HUES64 (cell line): ENCODE data around the gene GCM1. TPM values are rescaled to one million over a fixed set of nuclear protein-coding genes. Genes with fewer than 3 reads are reported as not detected.

Experiments
- H3K27ac ChIP-seq: 2 replicates; pipeline ENCODE4 v1.7.0; 2013; ENCODE audit warnings: low read depth, low read length, inconsistent platforms
- H3K27me3 ChIP-seq: 2 replicates; pipeline ENCODE4 v1.6.1; 2013; ENCODE audit warnings: mild to moderate bottlenecking, low read length; ENCODE audit not compliant: insufficient read depth
- H3K36me3 ChIP-seq: 2 replicates; pipeline ENCODE4 v1.6.1; 2013; ENCODE audit warnings: mild to moderate bottlenecking, low read length; ENCODE audit not compliant: insufficient read depth
- H3K4me1 ChIP-seq: 2 replicates; pipeline ENCODE4 v1.6.1; 2013; ENCODE audit warnings: mild to moderate bottlenecking, low read length, moderate library complexity; ENCODE audit not compliant: insufficient read depth
- H3K4me3 ChIP-seq: 2 replicates; pipeline ENCODE4 v1.5.1; 2013; ENCODE audit warnings: mild to moderate bottlenecking, low read length, moderate library complexity
- H3K9ac ChIP-seq: 2 replicates; pipeline ENCODE4 v1.6.1; 2013; ENCODE audit warnings: mild to moderate bottlenecking, low read depth, low read length
- H3K9me3 ChIP-seq: 2 replicates; pipeline ENCODE4 v1.6.1; 2013; ENCODE audit warnings: low read depth, low read length; ENCODE audit not compliant: insufficient read depth
- WGBS: fragments of 150-250, 120-280 bp; methylation state at CpG from one replicate; pipeline ENCODE4 v1.1.7; 2013; ENCODE audit warnings: missing lambda C conversion rate; 5-methylcytosine and 5-hydroxymethylcytosine counted together
- polyA plus RNA-seq, 2 experiments: library from polyadenylated mRNA; stranded (reverse); fragments of 50-300 nt; gene quantifications; one replicate each; pipeline ENCODE4 v1.2.3, GENCODE V29; 2013

Gene GCM1, protein sequence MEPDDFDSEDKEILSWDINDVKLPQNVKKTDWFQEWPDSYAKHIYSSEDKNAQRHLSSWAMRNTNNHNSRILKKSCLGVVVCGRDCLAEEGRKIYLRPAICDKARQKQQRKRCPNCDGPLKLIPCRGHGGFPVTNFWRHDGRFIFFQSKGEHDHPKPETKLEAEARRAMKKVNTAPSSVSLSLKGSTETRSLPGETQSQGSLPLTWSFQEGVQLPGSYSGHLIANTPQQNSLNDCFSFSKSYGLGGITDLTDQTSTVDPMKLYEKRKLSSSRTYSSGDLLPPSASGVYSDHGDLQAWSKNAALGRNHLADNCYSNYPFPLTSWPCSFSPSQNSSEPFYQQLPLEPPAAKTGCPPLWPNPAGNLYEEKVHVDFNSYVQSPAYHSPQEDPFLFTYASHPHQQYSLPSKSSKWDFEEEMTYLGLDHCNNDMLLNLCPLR
- not detected for polyA plus RNA-seq (2013, experiment 1 of 2)
- not detected for polyA plus RNA-seq (2013, experiment 2 of 2)

DNA sequence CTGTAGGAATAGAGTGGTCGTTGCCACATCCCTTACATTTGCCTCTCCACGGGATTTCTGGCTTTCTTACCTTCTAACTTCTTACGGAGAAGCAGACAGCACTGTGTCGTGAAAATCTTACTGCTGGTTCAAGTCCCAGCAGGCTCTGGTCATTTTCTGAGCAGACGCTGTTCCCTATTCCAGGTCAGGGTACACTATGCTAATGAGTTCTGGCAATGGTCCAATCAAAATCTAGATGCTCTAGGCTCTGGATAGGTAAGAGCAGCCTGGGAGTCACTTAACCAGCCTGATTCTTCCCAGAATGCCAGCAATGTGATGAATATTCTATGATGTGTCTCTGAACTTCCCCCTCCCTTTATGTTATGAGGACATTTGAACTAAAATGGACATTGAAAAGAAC, at the start of gene GCM1:
TSS of gene GCM1 (minus strand) at position 158 of the 400 bp plus-strand sequence. CDS start 3,209 bp downstream, outside the sequence.
- H3K9me3 ChIP-seq: no peaks in the 10 kb centered on the region
- H3K4me3 ChIP-seq: no peak within 1 kb of the TSS
- 90% methylated on average over 5 of the region's 5 CpGs for WGBS
- no peak within 1 kb of the TSS for H3K27ac ChIP-seq
- no peaks in the 10 kb centered on the region for H3K36me3 ChIP-seq
- H3K9ac ChIP-seq: no peak within 1 kb of the TSS
- peaks cover 7% of the 10 kb centered on the region; the same call in 1 of the 2 replicates for H3K4me1 ChIP-seq
- H3K27me3 ChIP-seq: no peaks in the 10 kb centered on the region

DNA sequence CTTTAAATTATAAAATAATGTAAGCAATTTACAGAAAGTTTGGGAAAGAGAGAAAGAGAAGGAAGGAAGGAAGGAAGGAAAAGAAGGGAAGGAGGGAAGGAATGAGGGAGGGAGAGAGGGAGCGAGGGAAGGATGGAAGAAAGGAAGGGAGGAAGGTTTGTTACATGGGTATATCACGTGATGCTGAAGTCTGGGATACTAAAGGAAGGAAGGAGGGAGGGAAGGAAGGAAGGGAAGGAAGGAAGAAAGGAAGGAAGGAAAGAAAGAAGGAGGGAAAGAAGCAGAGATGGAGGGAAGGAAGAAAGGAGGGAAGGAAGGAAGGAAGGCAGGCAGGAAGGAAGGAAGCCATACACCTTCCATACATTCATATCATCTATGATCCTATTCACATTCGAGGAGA, 48.9 kb upstream of the GCM1 start:
- Histone ChIP-seq H3K9ac (no peak overlapping the region), H3K27me3 (no peaks in the 10 kb centered on the region)
- 90% methylated on average over 3 of the region's 3 CpGs for WGBS

DNA sequence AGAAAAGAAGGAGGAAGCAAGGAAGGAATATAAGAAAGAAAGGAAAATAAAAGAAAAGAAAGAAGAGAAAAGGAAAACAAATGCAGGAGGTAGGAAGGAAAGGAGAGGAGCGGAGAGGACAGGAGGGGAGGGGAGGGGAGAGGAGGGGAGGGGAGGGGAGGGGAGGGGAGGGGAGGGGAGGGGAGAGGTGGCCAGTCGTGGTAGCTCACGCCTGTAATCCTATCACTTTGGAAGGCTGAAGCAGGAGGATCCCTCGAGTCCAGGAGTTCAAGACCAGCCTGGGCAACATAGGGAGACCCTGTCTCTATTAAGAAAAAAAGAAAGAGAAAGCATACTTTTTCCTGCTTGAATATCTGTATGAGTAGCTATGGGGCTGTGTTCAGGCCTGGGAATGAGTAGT, 46.4 kb upstream of the GCM1 start:
- Histone ChIP-seq H3K9ac (no peak overlapping the region), H3K9me3 (no peaks in the 10 kb centered on the region), H3K4me3 (no peak overlapping the region), H3K27me3 (no peaks in the 10 kb centered on the region), H3K36me3 (no peaks in the 10 kb centered on the region), H3K27ac (no peak overlapping the region), H3K4me1 (peaks cover 16% of the 10 kb centered on the region)
- WGBS: 56% methylated on average over 3 of the region's 4 CpGs

More for the DNA sequence above, 48.9 kb upstream of the GCM1 start:
- Histone ChIP-seq H3K9me3 (no peaks in the 10 kb centered on the region), H3K4me3 (no peak overlapping the region), H3K36me3 (no peaks in the 10 kb centered on the region), H3K27ac (no peak overlapping the region), H3K4me1 (peaks cover 11% of the 10 kb centered on the region)

DNA sequence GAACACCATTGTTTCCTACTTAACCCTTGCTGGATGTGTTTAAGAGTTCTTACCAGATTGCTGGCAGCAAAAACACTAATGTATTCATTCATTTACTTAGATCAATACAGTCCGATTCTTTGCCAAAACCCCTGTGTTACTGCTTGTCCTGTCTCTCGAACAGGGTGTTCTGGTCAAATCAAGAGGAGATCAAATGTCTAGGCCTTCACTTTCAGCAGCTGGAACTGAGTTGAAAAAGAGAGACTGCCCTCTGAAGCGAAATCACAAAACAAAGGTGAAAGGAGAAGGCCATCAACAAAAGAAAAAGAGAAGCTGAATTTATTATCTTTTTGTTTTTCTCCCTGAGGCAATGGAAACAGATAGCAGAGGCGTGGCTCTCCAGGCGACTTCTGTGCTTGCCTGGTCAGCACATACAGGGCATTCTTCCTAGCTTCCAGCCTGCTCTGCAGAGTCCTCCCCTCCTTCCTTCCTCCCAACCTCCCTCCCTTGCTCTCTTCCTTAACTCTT, 44.1 kb upstream of the GCM1 start:
- H3K9ac ChIP-seq: no peak overlapping the region
- H3K27ac ChIP-seq: peak overlapping the region; percentile 28; the same call in 1 of the 2 replicates
- H3K27me3 ChIP-seq: no peaks in the 10 kb centered on the region
- H3K9me3 ChIP-seq: no peaks in the 10 kb centered on the region
- no peaks in the 10 kb centered on the region for H3K36me3 ChIP-seq
- 50% methylated on average over 5 of the region's 5 CpGs for WGBS
- no peak overlapping the region for H3K4me3 ChIP-seq
- H3K4me1 ChIP-seq: peaks cover 16% of the 10 kb centered on the region

DNA sequence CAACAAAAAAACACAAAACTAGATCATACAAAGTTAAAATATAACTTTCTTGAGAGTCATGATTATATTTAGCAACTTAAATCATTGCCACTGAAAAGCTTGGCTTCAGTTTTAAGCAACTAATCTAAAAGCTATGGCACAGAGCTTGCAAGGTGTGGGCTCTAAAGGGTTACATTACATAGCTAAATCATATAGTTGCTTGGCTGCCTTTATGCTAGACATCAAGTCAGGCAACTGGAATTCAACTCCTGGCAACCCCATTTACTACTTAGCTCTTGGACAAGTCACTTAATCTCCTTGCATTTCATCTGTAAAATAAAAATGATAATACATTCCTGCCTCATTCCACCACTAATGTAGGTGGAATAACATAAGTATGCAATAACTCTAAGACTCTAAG, 40.9 kb upstream of the GCM1 start:
- Histone ChIP-seq H3K27me3 (no peaks in the 10 kb centered on the region), H3K9ac (no peak overlapping the region), H3K4me3 (no peak overlapping the region), H3K36me3 (no peaks in the 10 kb centered on the region), H3K27ac (no peak overlapping the region), H3K4me1 (peaks cover 12% of the 10 kb centered on the region), H3K9me3 (no peaks in the 10 kb centered on the region)

DNA sequence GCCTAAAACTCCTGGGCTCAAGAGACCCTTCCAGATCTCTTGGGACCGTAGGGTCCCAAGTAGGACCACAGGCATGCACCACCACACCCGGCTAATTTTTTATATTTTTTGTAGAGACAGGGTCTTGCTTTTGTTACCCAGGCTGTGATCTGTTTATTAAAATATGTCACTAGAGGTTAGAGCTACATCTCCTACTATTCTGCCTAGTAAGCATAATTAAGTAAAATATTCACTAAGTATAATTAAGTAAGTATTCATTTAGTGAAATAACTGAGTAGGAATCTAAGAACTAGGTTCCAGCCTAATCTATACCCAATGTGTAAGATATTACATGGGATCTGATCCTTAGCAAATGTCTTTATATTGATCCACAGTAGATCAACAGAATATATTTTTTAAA, 40.2 kb upstream of the GCM1 start:
- Histone ChIP-seq H3K9ac (no peak overlapping the region), H3K36me3 (no peaks in the 10 kb centered on the region), H3K4me3 (no peak overlapping the region), H3K9me3 (no peaks in the 10 kb centered on the region), H3K4me1 (peaks cover 12% of the 10 kb centered on the region), H3K27me3 (no peaks in the 10 kb centered on the region), H3K27ac (no peak overlapping the region)
- 77% methylated on average over 1 of the region's 2 CpGs for WGBS

DNA sequence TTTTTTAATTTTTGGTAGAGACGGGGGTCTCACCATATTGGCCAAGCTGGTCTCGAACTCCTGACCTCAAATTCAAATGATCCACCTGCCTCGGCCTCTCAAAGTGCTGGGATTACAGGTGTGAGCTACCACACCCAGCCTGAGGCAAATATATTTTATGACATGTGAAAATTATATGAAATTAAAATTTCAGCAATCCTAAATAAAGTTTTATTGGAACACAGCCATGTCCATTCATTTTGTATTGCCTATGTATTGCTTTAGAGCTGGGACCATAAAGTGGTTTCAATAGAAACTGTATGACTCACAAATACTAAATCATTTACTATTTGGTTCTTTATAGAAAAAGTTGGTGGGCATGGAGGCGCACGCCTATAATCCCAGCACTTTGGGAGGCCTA, 32.0 kb upstream of the GCM1 start:
- H3K27me3 ChIP-seq: no peaks in the 10 kb centered on the region
- H3K27ac ChIP-seq: no peak overlapping the region
- H3K9ac ChIP-seq: no peak overlapping the region
- no peak overlapping the region for H3K4me3 ChIP-seq
- H3K9me3 ChIP-seq: no peaks in the 10 kb centered on the region
- no peaks in the 10 kb centered on the region for H3K4me1 ChIP-seq
- no peaks in the 10 kb centered on the region for H3K36me3 ChIP-seq
- 92% methylated on average over 5 of the region's 5 CpGs for WGBS

DNA sequence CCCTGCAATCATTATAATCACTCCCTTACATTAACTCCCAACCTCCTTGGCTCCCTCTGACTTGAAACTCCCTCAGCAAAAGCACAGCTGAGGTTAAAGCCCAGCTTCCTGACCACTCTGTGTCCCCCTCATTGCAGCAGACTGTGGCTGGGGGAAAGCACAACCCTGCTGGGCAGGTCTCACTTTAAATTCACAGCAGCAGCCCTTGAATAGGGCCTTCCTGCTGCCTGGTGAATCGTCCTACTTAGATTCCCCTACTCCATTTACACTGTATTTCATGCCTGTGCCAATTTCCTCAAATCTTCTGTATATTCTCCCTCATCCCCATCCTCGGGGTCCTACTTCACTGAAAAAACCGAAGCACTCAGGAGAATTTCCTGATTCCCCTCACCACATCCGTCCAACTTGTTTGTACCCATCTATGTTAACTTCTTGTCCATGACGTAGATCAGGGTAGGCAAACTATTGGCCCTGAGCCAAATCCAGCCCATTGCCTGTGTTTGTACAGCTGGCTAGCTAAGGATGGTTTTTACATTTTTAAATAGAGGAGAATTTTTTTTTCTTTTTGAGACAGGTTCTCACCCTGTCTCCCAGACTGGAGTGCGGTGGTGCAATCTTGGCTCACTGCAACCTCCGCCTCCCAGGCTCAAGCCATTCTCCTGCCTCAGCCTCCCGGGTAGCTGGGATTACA, 31.5 kb upstream of the GCM1 start:
- Histone ChIP-seq H3K9me3 (no peaks in the 10 kb centered on the region), H3K27me3 (no peaks in the 10 kb centered on the region), H3K4me3 (no peak overlapping the region), H3K27ac (no peak overlapping the region), H3K4me1 (no peaks in the 10 kb centered on the region), H3K36me3 (no peaks in the 10 kb centered on the region), H3K9ac (no peak overlapping the region)
- 80% methylated on average over 8 of the region's 8 CpGs for WGBS

DNA sequence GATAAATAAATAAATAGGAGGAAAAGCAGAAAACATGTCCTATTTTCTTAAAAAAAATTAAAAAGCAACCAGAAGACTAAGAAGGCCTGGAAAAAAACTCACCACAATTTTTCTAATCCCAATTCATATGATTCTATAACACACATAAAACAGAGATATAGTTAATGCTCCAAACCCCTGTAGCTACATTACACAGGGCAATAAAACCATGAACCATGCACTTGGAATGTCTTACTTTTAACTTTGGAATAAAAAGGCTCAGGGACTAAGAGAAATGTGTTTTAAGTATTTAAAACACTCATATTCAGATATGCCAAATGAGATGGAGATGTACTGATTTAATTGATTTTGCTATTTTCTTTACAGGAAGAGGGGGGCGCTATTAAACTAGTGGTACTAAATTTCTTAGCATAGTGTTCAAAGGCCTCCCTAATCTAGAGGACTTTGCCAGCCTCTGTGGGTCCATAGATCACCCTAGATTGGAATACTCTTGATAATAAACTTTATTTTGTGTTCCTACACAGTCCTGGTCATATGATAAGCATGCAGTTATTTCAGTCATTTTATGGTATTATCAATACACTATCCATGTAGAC, 30.3 kb upstream of the GCM1 start:
- 100% methylated on average over 1 of the region's 1 CpG for WGBS
- Histone ChIP-seq H3K27me3 (no peaks in the 10 kb centered on the region), H3K27ac (no peak overlapping the region), H3K36me3 (no peaks in the 10 kb centered on the region), H3K4me1 (no peaks in the 10 kb centered on the region), H3K9me3 (no peaks in the 10 kb centered on the region), H3K9ac (no peak overlapping the region), H3K4me3 (no peak overlapping the region)

DNA sequence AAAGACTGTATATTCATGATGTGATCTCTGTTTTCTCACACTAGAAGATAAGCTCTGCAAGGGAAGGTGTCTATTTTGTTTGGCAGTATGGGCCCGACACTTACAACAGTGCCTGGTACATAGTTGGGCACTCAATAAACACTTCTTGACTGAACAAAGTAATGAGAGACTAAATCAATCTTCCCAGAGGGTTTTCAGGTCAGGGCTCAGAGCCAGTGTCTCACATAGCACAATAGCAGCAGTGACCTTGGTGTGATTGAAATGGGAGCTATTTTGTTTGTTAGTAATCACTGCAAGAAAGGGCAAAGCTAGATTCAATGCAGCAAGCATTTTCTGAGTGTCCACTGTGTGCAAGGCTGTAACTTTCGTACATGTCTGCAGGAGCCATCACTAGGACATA, 26.4 kb upstream of the GCM1 start:
- 98% methylated on average over 2 of the region's 2 CpGs for WGBS

DNA sequence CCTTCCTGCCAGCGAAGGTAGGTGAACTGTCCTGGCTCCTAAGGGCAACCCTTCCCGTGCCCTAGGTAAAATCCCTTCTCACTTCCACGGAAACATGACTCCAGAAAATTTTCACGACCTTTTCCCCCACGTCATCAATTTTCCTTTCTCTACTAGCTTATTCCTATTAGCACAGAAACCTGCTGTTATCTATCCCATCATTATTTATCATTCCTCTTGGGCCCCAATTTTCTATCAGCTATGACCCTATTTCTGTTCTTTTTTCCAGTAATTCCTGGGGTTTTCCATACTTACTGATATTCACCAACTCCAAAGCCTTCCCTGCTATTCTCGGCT, 23.8 kb upstream of the GCM1 start:
- Histone ChIP-seq H3K27me3 (no peaks in the 10 kb centered on the region), H3K36me3 (no peaks in the 10 kb centered on the region), H3K4me1 (no peaks in the 10 kb centered on the region), H3K9me3 (no peaks in the 10 kb centered on the region), H3K27ac (no peak overlapping the region), H3K9ac (no peak overlapping the region), H3K4me3 (no peak overlapping the region)
- 88% methylated on average over 6 of the region's 6 CpGs for WGBS

More for the DNA sequence above, 26.4 kb upstream of the GCM1 start:
- Histone ChIP-seq H3K27me3 (no peaks in the 10 kb centered on the region), H3K27ac (no peak overlapping the region), H3K36me3 (no peaks in the 10 kb centered on the region), H3K9me3 (no peaks in the 10 kb centered on the region), H3K9ac (no peak overlapping the region), H3K4me1 (no peaks in the 10 kb centered on the region), H3K4me3 (no peak overlapping the region)
